Measurements from ENCODE around the gene H2BK1. TPM values are rescaled to one million over a fixed set of nuclear protein-coding genes. Genes with fewer than 3 reads are reported as not detected.

The H2BK1 gene
- total RNA-seq, result not detected in 2 replicates

GRCh38 chr7:151210087-151210854 lies at the start of gene H2BK1:
H2BK1 (minus strand) TSS chr7:151210488; CDS start chr7:151210318, 170 bp downstream.

GRCh38 chr7:151248346-151249033 lies 38.2 kb upstream of the H2BK1 start, which contains the start of gene SMARCD3:
SMARCD3 (minus strand) TSS chr7:151248694; CDS start chr7:151248562, 132 bp downstream.

GRCh38 chr7:151232091-151232916 lies 22.0 kb upstream of the H2BK1 start, which contains the start of gene CHPF2:
CHPF2 (plus strand) TSS chr7:151232483; CDS start chr7:151234012, 1,529 bp downstream.

GRCh38 chr7:151226875-151227782 lies 16.8 kb upstream of the H2BK1 start, which contains the start of gene ABCF2:
ABCF2 (minus strand) TSS chr7:151227205; CDS start chr7:151226458, 747 bp downstream.

GRCh38 chr7:151186640-151187408 lies 23.5 kb downstream of the H2BK1 start, which contains the start of gene ASB10:
ASB10 (minus strand) TSS chr7:151187250; CDS start chr7:151187130, 120 bp downstream.

GRCh38 chr7:151167197-151167961 lies 42.9 kb downstream of the H2BK1 start, which contains the start of gene GBX1:
GBX1 (minus strand) TSS chr7:151167694; CDS start chr7:151167548, 146 bp downstream.

Other genes starting within 250 kb of the H2BK1 start
- gene KCNH2, start 232.2 kb downstream of the H2BK1 start, total RNA-seq, result 8.7 and 10.7 TPM in 2 replicates
- gene NOS3, start 219.5 kb downstream of the H2BK1 start, total RNA-seq, result 8.9 and 11.0 TPM in 2 replicates
- not detected in 2 replicates for gene ATG9B, start 186.0 kb downstream of the H2BK1 start, total RNA-seq
- 56.9 and 61.1 TPM in 2 replicates for gene ABCB8, start 182.0 kb downstream of the H2BK1 start, total RNA-seq
- 0.18 TPM in 1 of 2 replicates, not detected in the other for gene ASIC3, start 162.0 kb downstream of the H2BK1 start, total RNA-seq
- gene CDK5, start 152.6 kb downstream of the H2BK1 start, total RNA-seq, result 19.3 and 24.6 TPM in 2 replicates
- gene SLC4A2, start 150.9 kb downstream of the H2BK1 start, total RNA-seq, result 80.3 and 82.5 TPM in 2 replicates
- gene FASTK, start 129.7 kb downstream of the H2BK1 start, total RNA-seq, result 91.1 and 100 TPM in 2 replicates
- 51.6 and 67.5 TPM in 2 replicates for gene TMUB1, start 127.0 kb downstream of the H2BK1 start, total RNA-seq
- gene AGAP3, start 124.0 kb downstream of the H2BK1 start, total RNA-seq, result 29.6 and 36.9 TPM in 2 replicates
- not detected in 2 replicates for gene GBX1, start 42.8 kb downstream of the H2BK1 start, total RNA-seq
- gene ASB10, start 23.2 kb downstream of the H2BK1 start, total RNA-seq, result not detected in 2 replicates
- 69.5 and 72.6 TPM in 2 replicates for gene ABCF2, start 16.7 kb upstream of the H2BK1 start, total RNA-seq
- gene CHPF2, start 22.0 kb upstream of the H2BK1 start, total RNA-seq, result 69.8 and 70.6 TPM in 2 replicates
- 19.0 and 51.0 TPM in 2 replicates for gene SMARCD3, start 38.2 kb upstream of the H2BK1 start, total RNA-seq
- 50.3 and 57.4 TPM in 2 replicates for gene NUB1, start 131.3 kb upstream of the H2BK1 start, total RNA-seq
- 17.6 and 19.1 TPM in 2 replicates for gene WDR86, start 199.6 kb upstream of the H2BK1 start, total RNA-seq
- gene CRYGN, start 229.7 kb upstream of the H2BK1 start, total RNA-seq, result not detected in 2 replicates

Data from myometrial cell (primary cell).